PC-3 (cell line): Measurements from ENCODE around the gene HTR4. TPM values are rescaled to one million over a fixed set of nuclear protein-coding genes. Genes with fewer than 3 reads are reported as not detected.

Experiments
- ATAC-seq: fragments of 200-7000 bp; cut with Tn5 transposase; 2 replicates; pipeline ENCODE4 v1.9.1; 2020; ENCODE audit warnings: mild to moderate bottlenecking, moderate library complexity
- BruUV-seq: library from RNA; stranded (reverse); fragments of 400-500 nt; replicated peaks from 2 replicates; lab custom pipeline; 2021; lab: Mats Ljungman, UMichigan
- CTCF ChIA-PET: fragments of 300-600 bp; sonication (Branson Sonifier 250); formaldehyde crosslinking; loops from one replicate; lab custom pipeline; 2022; ENCODE audit warnings: antibody characterized with exemption; lab: Charles Lee
- POLR2A ChIA-PET: fragments of 300-600 bp; sonication (Branson Sonifier 250); formaldehyde crosslinking; loops from one replicate; lab custom pipeline; 2022; ENCODE audit warnings: antibody characterized with exemption; ENCODE audit not compliant: unreplicated experiment; lab: Charles Lee
- DNase-seq: peaks from one replicate; pipeline ENCODE4 v3.0.0-alpha.2; 2015
- H2AFZ ChIP-seq: fragments of 300-600 bp; sonication (generic); 2 replicates; pipeline ENCODE4 v1.6.0; 2016; ENCODE audit warnings: antibody characterized with exemption, low read length
- H3F3A ChIP-seq: fragments of 300-600 bp; sonication (generic); one replicate; pipeline ENCODE4 v1.6.0; 2017; ENCODE audit warnings: antibody characterized with exemption, low read length, control low read depth, mild to moderate bottlenecking; ENCODE audit not compliant: unreplicated experiment
- H3K27ac ChIP-seq: fragments of 300-600 bp; sonication (generic); 2 replicates; pipeline ENCODE4 v1.5.1; 2016; ENCODE audit warnings: mild to moderate bottlenecking, low read length
- H3K27me3 ChIP-seq: fragments of 300-600 bp; sonication (generic); 2 replicates; pipeline ENCODE4 v1.6.1; 2016; ENCODE audit warnings: low read length, mixed read lengths
- H3K36me3 ChIP-seq: fragments of 300-600 bp; sonication (generic); 2 replicates; pipeline ENCODE4 v1.6.1; 2016; ENCODE audit warnings: low read depth, mixed run types, low read length, mixed read lengths
- H3K4me1 ChIP-seq: fragments of 300-600 bp; sonication (generic); 2 replicates; pipeline ENCODE4 v1.5.1; 2016; ENCODE audit warnings: low read length; ENCODE audit not compliant: insufficient read depth
- H3K4me2 ChIP-seq: fragments of 300-600 bp; sonication (generic); 2 replicates; pipeline ENCODE4 v1.6.0; 2016; ENCODE audit warnings: low read length
- H3K4me3 ChIP-seq: fragments of 300-600 bp; sonication (generic); 2 replicates; pipeline ENCODE4 v1.5.1; 2016; ENCODE audit warnings: mild to moderate bottlenecking, low read length, mixed read lengths
- H3K79me2 ChIP-seq: fragments of 300-600 bp; sonication (generic); 2 replicates; pipeline ENCODE4 v1.6.1; 2017; ENCODE audit warnings: low read length, mixed read lengths
- H3K9ac ChIP-seq: fragments of 300-600 bp; sonication (generic); 2 replicates; pipeline ENCODE4 v1.6.0; 2016; ENCODE audit warnings: mild to moderate bottlenecking, low read length
- H3K9me2 ChIP-seq: fragments of 300-600 bp; sonication (generic); replicated peaks from 2 replicates; pipeline ENCODE4 v1.6.1; 2016; ENCODE audit warnings: mixed run types, low read length, mixed read lengths
- H3K9me3 ChIP-seq: fragments of 300-600 bp; sonication (generic); 2 replicates; pipeline ENCODE4 v1.6.1; 2016; ENCODE audit warnings: low read length, mixed read lengths
- H4K20me1 ChIP-seq: fragments of 300-600 bp; sonication (generic); 2 replicates; pipeline ENCODE4 v1.6.1; 2016; ENCODE audit warnings: low read length, mixed read lengths
- EZH2 ChIP-seq: fragments of 300-600 bp; sonication (generic); IDR thresholded peaks from one replicate; pipeline ENCODE4 v1.6.1; 2017; ENCODE audit warnings: antibody characterized with exemption, mild to moderate bottlenecking, low read length; ENCODE audit not compliant: unreplicated experiment
- EZH2phosphoT487 ChIP-seq: fragments of 300-600 bp; sonication (generic); IDR thresholded peaks from 2 replicates; pipeline ENCODE4 v1.6.1; 2018; ENCODE audit warnings: mild to moderate bottlenecking, antibody characterized with exemption, low read length, borderline replicate concordance
- intact Hi-C: fragments of 100-400 bp; cut with micrococcal nuclease; formaldehyde crosslinking; loops from 2 replicates; pipeline ENCODE4 v1.9.0; 2023
- total RNA-seq: library from RNA; depleted of rRNA; stranded (reverse); fragments of >200 nt; gene quantifications from 2 replicates; pipeline ENCODE4 v1.2.3, GENCODE V29; 2014
- TF ChIP-seq, protein P1 (sequence below): fragments of 300-600 bp; sonication (generic); conservative IDR thresholded peaks from 2 replicates; pipeline ENCODE4 v1.5.1; 2017; ENCODE audit warnings: antibody characterized with exemption, low read depth, mild to moderate bottlenecking, low read length

Gene HTR4
- total RNA-seq, 1 experiment from 2014 or later = not detected

DNA sequence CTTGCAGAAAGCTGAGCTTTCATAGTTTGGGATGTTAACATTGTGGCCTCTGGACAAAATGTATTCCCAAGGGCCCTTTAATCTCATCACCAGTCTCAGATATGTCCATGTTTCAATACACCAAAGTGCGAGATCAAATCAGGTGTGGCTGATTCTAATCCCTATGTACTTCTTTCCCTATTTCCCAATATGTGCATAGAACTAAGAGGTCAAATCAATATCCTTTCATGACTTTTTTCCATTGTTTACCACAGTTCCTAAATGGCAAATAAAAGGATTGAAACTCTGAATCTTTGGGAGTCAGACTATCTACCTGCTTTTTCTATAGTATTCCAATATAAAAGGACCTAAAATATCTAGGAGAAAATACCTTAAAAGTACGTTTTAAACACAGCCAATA is 165.6 kb downstream of the HTR4 start:
- Histone ChIP-seq H3K4me1 (no peaks in the 10 kb centered on the region), H3K79me2 (no peaks in the 10 kb centered on the region), H3K27me3 (peaks cover 95% of the 10 kb centered on the region), H3K4me2 (no peak overlapping the region), H3F3A (no peaks in the 10 kb centered on the region), H3K4me3 (no peak overlapping the region), H3K36me3 (no peaks in the 10 kb centered on the region), H3K9ac (no peak overlapping the region), H2AFZ (no peak overlapping the region), H3K9me3 (no peaks in the 10 kb centered on the region), H3K9me2 (no peaks in the 10 kb centered on the region), H4K20me1 (no peaks in the 10 kb centered on the region), H3K27ac (no peak overlapping the region)
- CTCF ChIA-PET = interaction anchor here (0.6 kb wide), 1 partner anchor 244 kb away, joined by 3 read pairs; no protein-coding TSS in a partner anchor
- POLR2A ChIA-PET = no interaction called here
- BruUV-seq = no TSS peak
- ATAC-seq = no peak
- no peak for DNase-seq
- no peak for TF ChIP-seq EZH2
- TF ChIP-seq EZH2phosphoT487 = no peak
- TF ChIP-seq, protein P1, sequence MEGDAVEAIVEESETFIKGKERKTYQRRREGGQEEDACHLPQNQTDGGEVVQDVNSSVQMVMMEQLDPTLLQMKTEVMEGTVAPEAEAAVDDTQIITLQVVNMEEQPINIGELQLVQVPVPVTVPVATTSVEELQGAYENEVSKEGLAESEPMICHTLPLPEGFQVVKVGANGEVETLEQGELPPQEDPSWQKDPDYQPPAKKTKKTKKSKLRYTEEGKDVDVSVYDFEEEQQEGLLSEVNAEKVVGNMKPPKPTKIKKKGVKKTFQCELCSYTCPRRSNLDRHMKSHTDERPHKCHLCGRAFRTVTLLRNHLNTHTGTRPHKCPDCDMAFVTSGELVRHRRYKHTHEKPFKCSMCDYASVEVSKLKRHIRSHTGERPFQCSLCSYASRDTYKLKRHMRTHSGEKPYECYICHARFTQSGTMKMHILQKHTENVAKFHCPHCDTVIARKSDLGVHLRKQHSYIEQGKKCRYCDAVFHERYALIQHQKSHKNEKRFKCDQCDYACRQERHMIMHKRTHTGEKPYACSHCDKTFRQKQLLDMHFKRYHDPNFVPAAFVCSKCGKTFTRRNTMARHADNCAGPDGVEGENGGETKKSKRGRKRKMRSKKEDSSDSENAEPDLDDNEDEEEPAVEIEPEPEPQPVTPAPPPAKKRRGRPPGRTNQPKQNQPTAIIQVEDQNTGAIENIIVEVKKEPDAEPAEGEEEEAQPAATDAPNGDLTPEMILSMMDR = no peak
- intact Hi-C loops = no loop called here

DNA sequence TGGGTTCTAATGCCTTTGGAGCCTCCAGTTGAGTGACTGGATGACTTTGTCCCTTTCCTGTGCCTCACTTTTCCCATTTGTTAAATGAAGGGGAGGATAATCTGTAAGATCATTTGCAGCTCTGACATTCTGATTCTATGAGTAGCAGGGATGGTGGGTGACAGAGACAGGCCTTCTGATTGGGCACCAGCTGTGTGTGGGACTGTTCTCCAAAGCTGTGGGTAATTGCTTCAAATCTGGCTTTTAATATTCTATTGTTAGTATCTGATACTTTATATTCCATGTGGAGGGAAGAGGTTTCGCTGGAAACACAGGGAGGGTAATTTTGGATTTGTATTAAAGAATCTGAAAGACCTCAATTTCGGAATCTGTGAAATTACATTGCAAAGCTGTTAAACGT is 167.9 kb downstream of the HTR4 start:
- Histone ChIP-seq H3K79me2 (no peaks in the 10 kb centered on the region), H3F3A (no peaks in the 10 kb centered on the region), H3K4me2 (no peak overlapping the region), H3K4me1 (no peaks in the 10 kb centered on the region), H3K27me3 (peaks cover 72% of the 10 kb centered on the region), H3K27ac (no peak overlapping the region), H4K20me1 (no peaks in the 10 kb centered on the region), H3K9me2 (no peaks in the 10 kb centered on the region), H3K9ac (no peak overlapping the region), H2AFZ (no peak overlapping the region), H3K4me3 (no peak overlapping the region), H3K9me3 (no peaks in the 10 kb centered on the region), H3K36me3 (no peaks in the 10 kb centered on the region)
- ATAC-seq (no peak), DNase-seq (no peak)
- intact Hi-C loops = no loop called here
- TF ChIP-seq EZH2phosphoT487 (no peak), EZH2 (no peak)
- TF ChIP-seq, protein P1 = no peak
- BruUV-seq = no TSS peak
- POLR2A ChIA-PET = no interaction called here
- CTCF ChIA-PET = interaction anchor here (0.6 kb wide), 1 partner anchor 83 kb away, joined by 3 read pairs; no protein-coding TSS in a partner anchor

DNA sequence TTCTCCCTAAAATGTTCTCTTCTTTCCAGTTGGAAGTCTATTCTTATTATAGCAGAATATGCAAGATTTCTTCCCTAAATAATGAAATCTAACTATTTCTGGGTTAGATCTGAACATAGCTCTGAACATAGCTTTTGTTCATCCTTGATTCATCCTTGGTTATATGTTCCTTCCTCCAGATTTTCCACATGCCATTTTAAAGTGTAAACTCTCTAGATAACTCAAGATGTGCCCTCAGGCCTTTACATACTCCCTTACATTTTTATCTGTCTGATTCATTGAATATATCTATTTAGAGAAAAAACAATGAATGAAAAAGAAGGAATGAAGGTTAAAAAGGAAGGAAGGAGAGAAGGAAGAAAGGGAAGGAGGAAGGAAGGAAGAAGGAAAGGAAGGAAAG is 169.7 kb downstream of the HTR4 start:
- no peaks in the 10 kb centered on the region for H3K4me1 ChIP-seq
- no peak overlapping the region for H2AFZ ChIP-seq
- H3F3A ChIP-seq = no peaks in the 10 kb centered on the region
- intact Hi-C loops = no loop called here
- no peaks in the 10 kb centered on the region for H4K20me1 ChIP-seq
- CTCF ChIA-PET = interaction anchor here (0.6 kb wide), 1 partner anchor 86 kb away, joined by 3 read pairs; no protein-coding TSS in a partner anchor
- peaks cover 57% of the 10 kb centered on the region for H3K27me3 ChIP-seq
- no peaks in the 10 kb centered on the region for H3K36me3 ChIP-seq
- ATAC-seq (no peak), DNase-seq (no peak)
- no peak for TF ChIP-seq EZH2phosphoT487
- TF ChIP-seq, protein P1 = no peak
- TF ChIP-seq EZH2 = no peak
- no peaks in the 10 kb centered on the region for H3K79me2 ChIP-seq
- H3K9ac ChIP-seq = no peak overlapping the region
- H3K4me3 ChIP-seq = no peak overlapping the region
- no TSS peak for BruUV-seq
- POLR2A ChIA-PET = no interaction called here
- H3K27ac ChIP-seq = no peak overlapping the region
- H3K9me3 ChIP-seq = no peaks in the 10 kb centered on the region
- H3K4me2 ChIP-seq = no peak overlapping the region
- H3K9me2 ChIP-seq = no peaks in the 10 kb centered on the region
